Ishikawa (cell line): Measurements from ENCODE around the gene CAMLG.

Source experiments
- CREB1 ChIP-seq: IDR thresholded peaks from 2 replicates; pipeline ENCODE4 v1.6.1; 2012; ENCODE audit warnings: low read depth
- EP300 ChIP-seq: IDR thresholded peaks from 2 replicates; pipeline ENCODE4 v1.6.1; 2012; ENCODE audit warnings: borderline replicate concordance
- NFIC ChIP-seq: IDR thresholded peaks from 2 replicates; pipeline ENCODE4 v1.6.1; 2012
- REST ChIP-seq: IDR thresholded peaks from 2 replicates; pipeline ENCODE4 v1.6.1; 2012; ENCODE audit warnings: low read depth, mild to moderate bottlenecking
- TAF1 ChIP-seq: IDR thresholded peaks from 2 replicates; pipeline ENCODE4 v1.6.1; 2012; ENCODE audit warnings: low read depth, mild to moderate bottlenecking
- TEAD4 ChIP-seq: IDR thresholded peaks from 2 replicates; pipeline ENCODE4 v1.6.1; 2012
- TF ChIP-seq, protein P1 (sequence below): IDR thresholded peaks from 2 replicates; pipeline ENCODE4 v1.6.1; 2012
- TF ChIP-seq, protein P2 (sequence below): IDR thresholded peaks from 2 replicates; pipeline ENCODE4 v1.6.1; 2012

DNA sequence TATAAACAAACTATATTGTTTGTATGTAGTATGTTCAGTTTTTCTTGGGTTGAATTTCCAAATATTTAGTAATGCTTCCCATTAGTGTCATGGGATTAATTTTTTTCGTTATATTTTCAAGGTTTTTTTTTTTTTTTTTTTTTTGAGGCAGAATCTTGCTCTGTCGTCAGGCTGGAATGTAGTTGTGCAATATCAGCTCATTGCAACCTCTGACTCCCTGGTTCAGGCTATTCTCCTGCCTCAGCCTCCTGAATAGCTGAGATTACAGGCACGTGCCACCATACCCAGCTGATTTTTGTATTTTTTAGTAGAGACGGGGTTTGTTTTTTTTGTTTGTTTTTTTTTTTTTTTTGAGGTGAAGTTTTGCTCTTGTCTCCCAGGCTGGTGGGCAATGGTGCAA is 30.9 kb downstream of the CAMLG start:
- TF ChIP-seq TAF1 = no peak
- TF ChIP-seq, protein P1, sequence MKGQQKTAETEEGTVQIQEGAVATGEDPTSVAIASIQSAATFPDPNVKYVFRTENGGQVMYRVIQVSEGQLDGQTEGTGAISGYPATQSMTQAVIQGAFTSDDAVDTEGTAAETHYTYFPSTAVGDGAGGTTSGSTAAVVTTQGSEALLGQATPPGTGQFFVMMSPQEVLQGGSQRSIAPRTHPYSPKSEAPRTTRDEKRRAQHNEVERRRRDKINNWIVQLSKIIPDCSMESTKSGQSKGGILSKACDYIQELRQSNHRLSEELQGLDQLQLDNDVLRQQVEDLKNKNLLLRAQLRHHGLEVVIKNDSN = no peak
- TF ChIP-seq, protein P2, sequence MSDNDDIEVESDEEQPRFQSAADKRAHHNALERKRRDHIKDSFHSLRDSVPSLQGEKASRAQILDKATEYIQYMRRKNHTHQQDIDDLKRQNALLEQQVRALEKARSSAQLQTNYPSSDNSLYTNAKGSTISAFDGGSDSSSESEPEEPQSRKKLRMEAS = no peak
- TF ChIP-seq NFIC = no peak
- TF ChIP-seq CREB1 = no peak
- TF ChIP-seq EP300 = no peak
- 0 out of 2 replicates have a peak, but pooled peaks have one; percentile 24 for TF ChIP-seq TEAD4
- no peak for TF ChIP-seq REST
